WERI-Rb-1 (cell line): ENCODE results near the gene LEF1.

Experiments used
- DNase-seq: peaks from one replicate; pipeline ENCODE4 v3.0.0-alpha.2; 2020
- H3K27ac ChIP-seq: fragments of 250-450 bp; sonication (Bioruptor Pico); 2 replicates; pipeline ENCODE4 v1.5.1; 2020; ENCODE audit warnings: mild to moderate bottlenecking, moderate library complexity
- H3K27me3 ChIP-seq: fragments of 250-450 bp; sonication (Bioruptor Pico); 2 replicates; pipeline ENCODE4 v1.5.1; 2021; ENCODE audit warnings: mild to moderate bottlenecking, low read depth, moderate library complexity; ENCODE audit not compliant: insufficient read depth, severe bottlenecking
- H3K36me3 ChIP-seq: fragments of 250-450 bp; sonication (Bioruptor Pico); 2 replicates; pipeline ENCODE4 v1.5.1; 2020; ENCODE audit warnings: mild to moderate bottlenecking, moderate library complexity
- H3K4me3 ChIP-seq: 2 replicates; pipeline ENCODE4 v1.5.1; 2011; ENCODE audit warnings: low read depth, mild to moderate bottlenecking, control low read depth, low read length
- H3K9me3 ChIP-seq: fragments of 250-450 bp; sonication (Bioruptor Pico); 2 replicates; pipeline ENCODE4 v1.5.1; 2021; ENCODE audit warnings: mild to moderate bottlenecking, moderate library complexity; ENCODE audit not compliant: severe bottlenecking
- TF ChIP-seq, protein P1 (sequence below): IDR thresholded peaks from 2 replicates; pipeline ENCODE4 v1.5.1; 2011; ENCODE audit warnings: low read depth, mild to moderate bottlenecking, control low read depth, inconsistent platforms, low read length

Gene LEF1

DNA sequence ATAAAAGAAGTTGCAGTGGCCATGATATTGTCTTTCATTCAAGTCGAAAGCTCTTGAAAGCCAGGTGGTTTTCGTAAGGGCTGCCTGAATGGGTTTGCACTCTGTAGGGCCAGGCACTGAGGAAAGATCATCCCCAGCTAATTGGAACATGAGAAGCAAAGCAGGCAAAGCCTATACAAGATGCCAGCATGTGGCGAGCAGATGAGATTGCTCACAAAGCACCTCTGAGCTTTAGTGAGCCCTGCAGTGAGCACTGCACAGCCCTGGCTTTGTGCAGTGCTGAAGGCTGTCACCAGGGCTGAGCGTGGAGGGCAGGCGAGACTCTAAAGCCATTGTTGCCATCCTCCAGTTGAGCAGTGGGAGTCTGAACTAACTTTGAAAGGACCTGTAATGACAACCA is 125.2 kb downstream of the LEF1 start:
- Histone ChIP-seq H3K27me3 (no peaks in the 10 kb centered on the region), H3K27ac (no peak overlapping the region), H3K4me3 (no peak overlapping the region), H3K9me3 (no peaks in the 10 kb centered on the region), H3K36me3 (no peaks in the 10 kb centered on the region)
- DNase-seq = no peak
- TF ChIP-seq, protein P1, sequence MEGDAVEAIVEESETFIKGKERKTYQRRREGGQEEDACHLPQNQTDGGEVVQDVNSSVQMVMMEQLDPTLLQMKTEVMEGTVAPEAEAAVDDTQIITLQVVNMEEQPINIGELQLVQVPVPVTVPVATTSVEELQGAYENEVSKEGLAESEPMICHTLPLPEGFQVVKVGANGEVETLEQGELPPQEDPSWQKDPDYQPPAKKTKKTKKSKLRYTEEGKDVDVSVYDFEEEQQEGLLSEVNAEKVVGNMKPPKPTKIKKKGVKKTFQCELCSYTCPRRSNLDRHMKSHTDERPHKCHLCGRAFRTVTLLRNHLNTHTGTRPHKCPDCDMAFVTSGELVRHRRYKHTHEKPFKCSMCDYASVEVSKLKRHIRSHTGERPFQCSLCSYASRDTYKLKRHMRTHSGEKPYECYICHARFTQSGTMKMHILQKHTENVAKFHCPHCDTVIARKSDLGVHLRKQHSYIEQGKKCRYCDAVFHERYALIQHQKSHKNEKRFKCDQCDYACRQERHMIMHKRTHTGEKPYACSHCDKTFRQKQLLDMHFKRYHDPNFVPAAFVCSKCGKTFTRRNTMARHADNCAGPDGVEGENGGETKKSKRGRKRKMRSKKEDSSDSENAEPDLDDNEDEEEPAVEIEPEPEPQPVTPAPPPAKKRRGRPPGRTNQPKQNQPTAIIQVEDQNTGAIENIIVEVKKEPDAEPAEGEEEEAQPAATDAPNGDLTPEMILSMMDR = no peak

DNA sequence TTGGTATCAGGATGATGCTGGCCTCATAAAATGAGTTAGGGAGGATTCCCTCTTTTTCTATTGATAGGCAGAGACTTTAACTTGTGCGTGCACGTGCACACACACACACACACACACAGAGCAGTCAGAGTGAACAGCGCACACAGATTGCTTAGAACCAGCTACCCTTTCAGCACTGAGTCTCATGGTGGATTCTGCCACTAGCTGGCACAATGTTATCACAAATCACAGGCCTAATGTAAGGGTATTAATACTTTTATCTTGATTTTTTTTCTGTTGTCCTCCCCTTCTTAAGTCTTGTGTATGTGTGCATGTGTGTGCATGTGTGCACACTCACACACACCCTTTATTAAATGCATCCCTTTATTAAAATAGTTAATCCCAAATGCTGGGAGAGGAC is 125.8 kb downstream of the LEF1 start:
- no peak for DNase-seq
- Histone ChIP-seq H3K4me3 (no peak overlapping the region), H3K36me3 (no peaks in the 10 kb centered on the region), H3K27me3 (no peaks in the 10 kb centered on the region), H3K27ac (no peak overlapping the region), H3K9me3 (no peaks in the 10 kb centered on the region)
- TF ChIP-seq, protein P1 = no peak

DNA sequence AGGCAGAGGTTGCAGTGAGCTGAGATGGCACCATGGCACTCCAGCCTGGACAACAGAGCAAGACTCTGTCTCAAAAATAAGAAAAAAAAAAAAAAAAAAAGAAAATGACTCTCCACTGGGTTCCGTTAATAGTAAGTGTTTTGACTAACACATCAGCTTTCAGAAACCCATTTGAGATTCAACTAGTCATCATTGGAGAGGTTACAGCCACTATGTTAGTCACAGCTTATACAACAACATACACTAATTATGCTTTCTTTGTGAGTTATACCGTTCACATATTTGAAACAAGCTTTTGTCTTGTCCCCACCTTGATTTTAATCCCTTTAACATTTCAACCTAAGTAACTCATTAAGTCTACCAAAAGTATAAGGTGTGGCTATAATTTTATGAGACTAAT is 130.8 kb downstream of the LEF1 start:
- no peaks in the 10 kb centered on the region for H3K9me3 ChIP-seq
- peaks cover 40% of the 10 kb centered on the region for H3K36me3 ChIP-seq
- DNase-seq = no peak
- no peak overlapping the region for H3K27ac ChIP-seq
- no peaks in the 10 kb centered on the region for H3K27me3 ChIP-seq
- TF ChIP-seq, protein P1 = no peak
- H3K4me3 ChIP-seq = no peak overlapping the region

DNA sequence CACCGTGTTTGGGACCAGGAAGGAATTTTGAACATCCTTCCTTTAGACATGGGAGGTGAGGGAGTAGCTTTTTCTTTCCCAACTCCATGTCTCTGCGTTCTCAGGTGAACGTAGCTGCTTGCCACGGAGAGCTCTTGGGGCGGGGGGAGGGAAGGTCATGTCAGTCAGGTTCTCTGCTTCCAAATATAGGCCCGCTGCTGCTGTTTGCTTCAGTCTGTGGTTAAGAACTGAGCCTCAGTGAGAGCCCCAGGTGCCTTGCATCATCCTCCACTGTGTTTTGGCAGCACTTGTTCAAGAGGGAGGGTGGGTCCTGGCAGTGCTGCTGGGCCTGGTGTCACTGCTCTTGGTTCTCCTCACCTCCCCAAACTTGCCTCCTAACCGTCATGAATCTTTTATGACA is 132.5 kb downstream of the LEF1 start:
- TF ChIP-seq, protein P1 = no peak
- Histone ChIP-seq H3K27ac (no peak overlapping the region), H3K4me3 (no peak overlapping the region), H3K27me3 (no peaks in the 10 kb centered on the region), H3K9me3 (no peaks in the 10 kb centered on the region), H3K36me3 (peaks cover 49% of the 10 kb centered on the region)
- no peak for DNase-seq

DNA sequence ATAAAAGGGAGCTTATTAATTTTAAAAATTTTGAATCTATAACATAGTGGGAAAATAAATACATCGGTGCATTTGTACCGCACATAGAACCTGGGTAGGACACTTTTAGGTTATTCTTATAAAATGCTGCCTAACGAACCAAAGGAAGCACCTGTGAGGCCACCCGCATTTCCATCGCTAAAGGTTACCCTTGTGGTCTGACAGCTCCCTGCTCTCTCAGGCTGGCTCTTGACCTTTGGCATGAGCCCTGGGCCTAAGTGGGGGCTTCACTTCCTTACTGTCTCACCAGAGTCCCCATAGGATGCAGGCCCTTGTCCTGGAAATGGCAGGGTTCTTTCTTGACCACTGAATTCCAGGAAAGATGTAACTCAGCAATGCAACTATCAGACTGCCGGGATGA is 133.0 kb downstream of the LEF1 start:
- no peaks in the 10 kb centered on the region for H3K9me3 ChIP-seq
- H3K4me3 ChIP-seq = no peak overlapping the region
- H3K36me3 ChIP-seq = peaks cover 54% of the 10 kb centered on the region
- DNase-seq = no peak
- TF ChIP-seq, protein P1 = no peak
- no peaks in the 10 kb centered on the region for H3K27me3 ChIP-seq
- H3K27ac ChIP-seq = no peak overlapping the region

DNA sequence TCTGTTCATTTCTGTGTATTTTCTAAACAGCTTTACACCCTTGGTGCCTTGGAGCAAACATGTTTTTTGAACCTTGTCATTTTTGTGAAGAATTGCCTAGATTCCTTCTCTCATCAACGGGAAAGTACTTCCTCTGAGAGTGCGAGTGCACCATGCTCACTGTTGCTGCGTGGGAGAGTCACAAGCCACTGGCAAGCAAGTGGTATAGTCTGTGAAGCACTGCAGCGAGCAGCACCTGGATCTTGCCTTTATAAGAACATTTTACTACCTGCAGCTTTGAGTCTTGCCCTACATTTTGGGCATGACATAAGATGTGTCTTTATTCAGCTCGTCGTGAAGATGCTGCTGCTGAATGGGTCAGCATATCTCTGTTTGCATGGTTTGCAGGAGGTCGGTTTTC is 134.2 kb downstream of the LEF1 start:
- H3K36me3 ChIP-seq = peaks cover 54% of the 10 kb centered on the region
- no peaks in the 10 kb centered on the region for H3K9me3 ChIP-seq
- H3K4me3 ChIP-seq = no peak overlapping the region
- DNase-seq = no peak
- H3K27ac ChIP-seq = no peak overlapping the region
- H3K27me3 ChIP-seq = no peaks in the 10 kb centered on the region
- TF ChIP-seq, protein P1 = no peak
